Measurements from ENCODE around the gene PRKN.

- TF ChIP-seq CTCF (conservative IDR thresholded peaks at IDR 0.05 in 1 of 2, IDR thresholded peaks at IDR 0.05 in 1 of 2; ENCODE audit: low read depth in 1 of 2, low read length in 2 of 2) (peak in 1 of 2 donors; percentile 41), EZH2 (IDR thresholded peaks at IDR 0.05; ENCODE audit: low read length, missing control alignments) (no peak)
These were observed 891.9 kb downstream of the PRKN start for GRCh38 chr6:161835500-161836215.

All from fibroblast of lung (primary cell).